H54 (cell line): ENCODE measurements around the gene ACBD7.

Experiments
- DNase-seq: peaks from one replicate; pipeline ENCODE4 v3.0.0; 2011; ENCODE audit warnings: low spot score, mixed read lengths; ENCODE audit not compliant: insufficient read length
- FAIRE-seq: peaks from 3 replicates; lab custom pipeline; 2011; peaks lifted over from hg19 to GRCh38; lab: Jason Lieb, UNC
- POLR2A ChIP-seq: IDR thresholded peaks from 2 replicates; pipeline ENCODE4 v1.6.1; 2011; ENCODE audit warnings: low read depth, mild to moderate bottlenecking, low read length

The ACBD7 gene

GRCh38 chr10:15106352-15107013 is 17.9 kb upstream of the ACBD7 start:
- no peak for TF ChIP-seq POLR2A
- peak; percentile 51 for DNase-seq
- FAIRE-seq, result peak; percentile 88

GRCh38 chr10:15103513-15103912 is 14.9 kb upstream of the ACBD7 start:
- FAIRE-seq, result no peak

GRCh38 chr10:15099886-15100285 is 11.3 kb upstream of the ACBD7 start:
- no peak for FAIRE-seq
- DNase-seq, result no peak
- TF ChIP-seq POLR2A, result no peak

More at GRCh38 chr10:15103513-15103912, 14.9 kb upstream of the ACBD7 start:
- no peak for DNase-seq
- TF ChIP-seq POLR2A, result no peak

GRCh38 chr10:15097011-15097812 is 8.6 kb upstream of the ACBD7 start, which contains the start of gene RPP38:
Gene RPP38, plus strand, starts transcription at chr10:15097355. Its CDS starts 5,960 bp downstream, at chr10:15103315.
- peak; percentile 92 for DNase-seq
- no peak for FAIRE-seq
- peak; percentile 91 for TF ChIP-seq POLR2A

GRCh38 chr10:15096661-15097010 is 8.1 kb upstream of the ACBD7 start:
- no peak for TF ChIP-seq POLR2A
- FAIRE-seq (no peak), DNase-seq (no peak)

GRCh38 chr10:15092855-15093408 is 4.4 kb upstream of the ACBD7 start:
- no peak for TF ChIP-seq POLR2A
- no peak for DNase-seq
- FAIRE-seq, result no peak

GRCh38 chr10:15091418-15091817 is 2.8 kb upstream of the ACBD7 start:
- DNase-seq, result no peak
- FAIRE-seq, result no peak
- TF ChIP-seq POLR2A, result no peak

- FAIRE-seq (peak; percentile 94), DNase-seq (peak; percentile 53)
- TF ChIP-seq POLR2A, result no peak
Observed at GRCh38 chr10:15084502-15084922, 4.1 kb downstream of the ACBD7 start.

- 0 out of 2 replicates have a peak, but pooled peaks have one; percentile 14 for TF ChIP-seq POLR2A
- DNase-seq (peak; percentile 7), FAIRE-seq (no peak)
Observed at GRCh38 chr10:15083674-15084501, 4.7 kb downstream of the ACBD7 start.

- TF ChIP-seq POLR2A, result no peak
- FAIRE-seq (no peak), DNase-seq (no peak)
Observed at GRCh38 chr10:15075421-15075820, 13.2 kb downstream of the ACBD7 start.

- TF ChIP-seq POLR2A, result no peak
- FAIRE-seq (no peak), DNase-seq (no peak)
Observed at GRCh38 chr10:15072358-15072757, 16.2 kb downstream of the ACBD7 start.

GRCh38 chr10:15069230-15069629 is 19.3 kb downstream of the ACBD7 start:
- no peak for FAIRE-seq
- DNase-seq, result no peak
- no peak for TF ChIP-seq POLR2A

GRCh38 chr10:15068802-15069201 is 19.8 kb downstream of the ACBD7 start:
- no peak for TF ChIP-seq POLR2A
- peak; percentile 6 for FAIRE-seq
- DNase-seq, result no peak

- FAIRE-seq (no peak), DNase-seq (no peak)
- TF ChIP-seq POLR2A, result no peak
Observed at GRCh38 chr10:15067154-15067553, 21.4 kb downstream of the ACBD7 start.
